B cell (primary cell): ENCODE results near the gene KPNB1. TPM values are rescaled to one million over a fixed set of nuclear protein-coding genes. Genes with fewer than 3 reads are reported as not detected.

Experiments
- ATAC-seq: fragments of 200-7000 bp; cut with Tn5 transposase; one replicate; pipeline ENCODE4 v1.10.0; 2021; ENCODE audit warnings: low read depth, mild to moderate bottlenecking, moderate number of reproducible peaks, moderate library complexity
- CTCF ChIA-PET: fragments of 350-600 bp; sonication (Branson Sonifier 250); formaldehyde crosslinking; loops from one replicate; lab custom pipeline; 2021; ENCODE audit warnings: antibody characterized with exemption, inconsistent platforms; lab: Charles Lee
- POLR2A ChIA-PET: fragments of 350-600 bp; sonication (Branson Sonifier 250); formaldehyde crosslinking; loops from one replicate; lab custom pipeline; 2021; ENCODE audit warnings: antibody characterized with exemption; lab: Charles Lee
- DNase-seq: peaks from one replicate; pipeline ENCODE4 v3.0.0; 2013
- H2AFZ ChIP-seq: 2 replicates; pipeline ENCODE4 v1.6.1; 2012; ENCODE audit warnings: mild to moderate bottlenecking, low read depth, low read length; ENCODE audit not compliant: insufficient read depth, poor library complexity, severe bottlenecking
- H3K27ac ChIP-seq, 2 donors: 1 replicate in 1 of 2; 2 replicates in 1 of 2; pipeline ENCODE4 v1.5.1; 2012 to 2013; ENCODE audit warnings: low read length in 2 of 2, mild to moderate bottlenecking in 2 of 2, moderate library complexity in 1 of 2
- H3K27me3 ChIP-seq, 4 experiments: fragments of 200-600 bp in 1 of 4; sonication (generic) in 1 of 4; replicated peaks in 1 of 4; 1 replicate in 2 of 4; 2 replicates in 2 of 4; pipeline versions ENCODE4 v1.6.1 to v1.7.0; 2013 to 2016; ENCODE audit warnings: low read length in 3 of 4, mild to moderate bottlenecking in 2 of 4, mixed read lengths in 1 of 4, moderate library complexity in 1 of 4; ENCODE audit not compliant: insufficient read depth in 4 of 4, control insufficient read depth in 3 of 4; ENCODE audit errors: control extremely low read depth in 1 of 4
- H3K36me3 ChIP-seq, 2 experiments: replicated peaks in 1 of 2; 1 replicate in 1 of 2; 2 replicates in 1 of 2; pipeline versions ENCODE4 v1.6.1 to v1.7.1; 2013; ENCODE audit warnings: low read length in 1 of 2; ENCODE audit not compliant: insufficient read depth in 2 of 2, control insufficient read depth in 1 of 2; ENCODE audit errors: control extremely low read depth in 1 of 2, extremely low read depth in 1 of 2
- H3K4me1 ChIP-seq, 2 donors: fragments of 200-600 bp in 1 of 2; sonication (generic) in 1 of 2; 1 replicate in 1 of 2; 2 replicates in 1 of 2; pipeline versions ENCODE4 v1.5.1 to v1.6.1; 2013 to 2017; ENCODE audit warnings: low read length in 2 of 2; ENCODE audit not compliant: control insufficient read depth in 2 of 2, insufficient read depth in 2 of 2
- H3K4me2 ChIP-seq: replicated peaks from 2 replicates; pipeline ENCODE3; 2012; ENCODE audit warnings: mild to moderate bottlenecking, low read depth, low read length; ENCODE audit not compliant: poor library complexity, severe bottlenecking
- H3K4me3 ChIP-seq, 5 experiments: fragments of 200-600 bp in 1 of 5; sonication (generic) in 1 of 5; 1 replicate in 3 of 5; 2 replicates in 2 of 5; pipeline versions ENCODE4 v1.5.1 to v1.7.0; 2011 to 2016; ENCODE audit warnings: low read length in 4 of 5, mild to moderate bottlenecking in 4 of 5, low read depth in 2 of 5, control low read depth in 1 of 5, moderate library complexity in 1 of 5; ENCODE audit not compliant: insufficient read depth in 1 of 5; ENCODE audit errors: control extremely low read depth in 1 of 5, extremely low read depth in 1 of 5
- H3K79me2 ChIP-seq: fragments of 200-600 bp; sonication (generic); one replicate; pipeline ENCODE4 v1.6.0; 2016; ENCODE audit warnings: low read length; ENCODE audit not compliant: control insufficient read depth, insufficient read depth
- H3K9ac ChIP-seq: fragments of 200-600 bp; sonication (generic); 2 replicates; pipeline ENCODE4 v1.6.1; 2017; ENCODE audit warnings: mild to moderate bottlenecking, low read length, moderate library complexity
- H3K9me3 ChIP-seq, 3 donors: one replicate each; pipeline versions ENCODE4 v1.6.1 to v1.7.1; 2013; ENCODE audit warnings: low read length in 2 of 3; ENCODE audit not compliant: control insufficient read depth in 2 of 3, insufficient read depth in 1 of 3; ENCODE audit errors: control extremely low read depth in 1 of 3
- H4K20me1 ChIP-seq: 2 replicates; pipeline ENCODE4 v1.6.0; 2012; ENCODE audit warnings: mild to moderate bottlenecking, low read length; ENCODE audit not compliant: insufficient read depth, control insufficient read depth, poor library complexity, severe bottlenecking
- H3K27ac Mint-ChIP-seq: one replicate; pipeline ENCODE4 v1.8.0; 2021; ENCODE audit warnings: mixed read lengths
- H3K27me3 Mint-ChIP-seq: one replicate; pipeline ENCODE4 v1.8.0; 2021; ENCODE audit warnings: mixed read lengths
- H3K4me1 Mint-ChIP-seq: one replicate; pipeline ENCODE4 v1.8.0; 2021; ENCODE audit warnings: mixed read lengths
- H3K4me3 Mint-ChIP-seq: one replicate; pipeline ENCODE4 v1.8.0; 2021; ENCODE audit warnings: mixed read lengths
- H3K9me3 Mint-ChIP-seq: one replicate; pipeline ENCODE4 v1.8.0; 2022; ENCODE audit warnings: mixed read lengths; ENCODE audit not compliant: insufficient read depth
- EZH2 ChIP-seq: IDR thresholded peaks from 2 replicates; pipeline ENCODE4 v1.6.1; 2012; ENCODE audit warnings: borderline replicate concordance, low read depth, mild to moderate bottlenecking, moderate library complexity, low read length; ENCODE audit not compliant: insufficient read depth, poor library complexity, severe bottlenecking
- WGBS: methylation state at CpG from one replicate; pipeline ENCODE4 v1.1.5; 2013; ENCODE audit warnings: missing lambda C conversion rate; ENCODE audit not compliant: insufficient coverage; 5-methylcytosine and 5-hydroxymethylcytosine counted together
- intact Hi-C: fragments of 100-400 bp; cut with micrococcal nuclease; formaldehyde crosslinking; loops from one replicate; pipeline ENCODE4 v1.10.0; 2022
- polyA plus RNA-seq: library from polyadenylated mRNA; depleted of rRNA; stranded (reverse); fragments of >200 nt; gene quantifications from 2 replicates; pipeline ENCODE4 v1.2.3, GENCODE V29; 2012
- total RNA-seq, 2 donors: library from RNA; stranded (reverse); fragments of 120-200 nt in 1 of 2; gene quantifications; 1 replicate in 1 of 2; 2 replicates in 1 of 2; pipeline versions ENCODE4 v1.2.3 to v1.2.4, GENCODE V29; 2013 to 2022
- TF ChIP-seq, protein P1 (sequence below): fragments of 200-600 bp; IDR thresholded peaks from one replicate; pipeline ENCODE4 v1.8.0; 2022; ENCODE audit warnings: antibody characterized with exemption, mild to moderate bottlenecking

The KPNB1 gene
- total and polyA plus RNA-seq, 2 donors (not counting 1 experiment from before 2014, with no cell fraction given), result 60.6 to 278 TPM

DNA sequence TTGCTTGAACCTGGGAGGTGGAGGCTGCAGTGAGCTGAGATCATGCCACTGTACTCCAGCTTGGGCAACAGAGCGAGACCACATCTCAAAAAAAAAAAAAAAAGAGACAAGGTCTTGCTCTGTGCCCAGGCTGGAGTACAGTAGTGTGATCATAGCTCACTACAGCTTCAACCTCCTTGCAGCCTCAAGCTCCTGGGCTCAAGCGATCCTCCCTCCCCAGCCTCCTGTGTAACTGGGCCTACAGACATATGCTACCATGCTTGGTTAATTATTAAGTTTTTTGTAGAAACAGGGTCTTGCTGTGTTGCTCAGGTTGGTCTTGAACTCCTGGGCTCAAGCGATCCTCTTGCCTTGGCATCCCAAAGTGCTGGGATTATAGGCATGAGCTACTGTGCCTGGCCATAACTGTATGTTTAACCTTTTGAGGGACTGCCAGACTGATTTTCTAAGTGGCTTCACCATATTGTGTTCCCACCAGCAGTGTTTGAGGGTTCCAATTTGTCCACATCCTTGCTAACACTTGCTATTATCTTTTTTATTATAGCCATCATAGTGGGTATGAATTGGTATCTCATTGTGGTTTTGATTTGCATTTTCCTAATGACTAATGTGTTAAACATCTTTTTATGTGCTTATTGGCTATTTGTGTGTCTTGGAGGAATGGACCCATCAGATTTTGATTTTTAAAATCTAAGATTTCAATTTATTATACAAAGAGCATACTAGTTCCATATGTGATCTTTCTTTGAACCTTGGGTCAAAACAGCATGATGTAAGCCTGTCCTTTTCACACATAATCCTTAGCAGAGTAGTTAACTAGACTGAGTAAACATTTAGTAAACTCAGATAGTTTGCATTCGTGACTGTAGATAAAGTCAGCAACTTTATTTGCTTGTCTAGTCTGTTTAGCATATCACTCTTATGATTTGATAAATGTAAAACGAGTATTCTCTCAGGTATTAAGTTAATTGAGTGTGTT is 38.1 kb upstream of the KPNB1 start:
- H2AFZ ChIP-seq, result no peak overlapping the region
- H3K4me3 ChIP-seq, result no peak overlapping the region
- no peaks in the 10 kb centered on the region for H3K4me1 ChIP-seq
- no peak overlapping the region for H3K27ac ChIP-seq
- H3K79me2 ChIP-seq, result peaks cover 3% of the 10 kb centered on the region
- H4K20me1 ChIP-seq, result no peaks in the 10 kb centered on the region
- TF ChIP-seq, protein P1, sequence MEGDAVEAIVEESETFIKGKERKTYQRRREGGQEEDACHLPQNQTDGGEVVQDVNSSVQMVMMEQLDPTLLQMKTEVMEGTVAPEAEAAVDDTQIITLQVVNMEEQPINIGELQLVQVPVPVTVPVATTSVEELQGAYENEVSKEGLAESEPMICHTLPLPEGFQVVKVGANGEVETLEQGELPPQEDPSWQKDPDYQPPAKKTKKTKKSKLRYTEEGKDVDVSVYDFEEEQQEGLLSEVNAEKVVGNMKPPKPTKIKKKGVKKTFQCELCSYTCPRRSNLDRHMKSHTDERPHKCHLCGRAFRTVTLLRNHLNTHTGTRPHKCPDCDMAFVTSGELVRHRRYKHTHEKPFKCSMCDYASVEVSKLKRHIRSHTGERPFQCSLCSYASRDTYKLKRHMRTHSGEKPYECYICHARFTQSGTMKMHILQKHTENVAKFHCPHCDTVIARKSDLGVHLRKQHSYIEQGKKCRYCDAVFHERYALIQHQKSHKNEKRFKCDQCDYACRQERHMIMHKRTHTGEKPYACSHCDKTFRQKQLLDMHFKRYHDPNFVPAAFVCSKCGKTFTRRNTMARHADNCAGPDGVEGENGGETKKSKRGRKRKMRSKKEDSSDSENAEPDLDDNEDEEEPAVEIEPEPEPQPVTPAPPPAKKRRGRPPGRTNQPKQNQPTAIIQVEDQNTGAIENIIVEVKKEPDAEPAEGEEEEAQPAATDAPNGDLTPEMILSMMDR, result no peak
- no peak for TF ChIP-seq EZH2
- H3K36me3 ChIP-seq, result peaks cover 6 to 33% of the 10 kb centered on the region in 2 experiments
- H3K9me3 Mint-ChIP-seq, result no peaks in the 10 kb centered on the region
- no peaks in the 10 kb centered on the region for H3K27me3 ChIP-seq
- no peak overlapping the region for H3K9ac ChIP-seq
- H3K27me3 Mint-ChIP-seq, result no peaks in the 10 kb centered on the region
- ATAC-seq (no peak), DNase-seq (no peak)
- 100% methylated on average over 2 of the region's 5 CpGs for WGBS
- H3K9me3 ChIP-seq, result no peaks in the 10 kb centered on the region
- H3K4me1 Mint-ChIP-seq, result no peaks in the 10 kb centered on the region
- H3K27ac Mint-ChIP-seq, result no peak overlapping the region
- no peak overlapping the region for H3K4me3 Mint-ChIP-seq
- H3K4me2 ChIP-seq, result no peak overlapping the region
- intact Hi-C loops, result no loop called here
- ChIA-PET CTCF (no interaction called here), POLR2A (interaction anchor here (0.7 kb wide), 1 partner anchor 783 kb away, joined by 4 read pairs; no protein-coding TSS in a partner anchor)
